ENCODE results near the gene KCNK16. TPM values are rescaled to one million over a fixed set of nuclear protein-coding genes. Genes with fewer than 3 reads are reported as not detected.

Gene KCNK16
- total and polyA plus RNA-seq, 10 donors, result not detected

DNA sequence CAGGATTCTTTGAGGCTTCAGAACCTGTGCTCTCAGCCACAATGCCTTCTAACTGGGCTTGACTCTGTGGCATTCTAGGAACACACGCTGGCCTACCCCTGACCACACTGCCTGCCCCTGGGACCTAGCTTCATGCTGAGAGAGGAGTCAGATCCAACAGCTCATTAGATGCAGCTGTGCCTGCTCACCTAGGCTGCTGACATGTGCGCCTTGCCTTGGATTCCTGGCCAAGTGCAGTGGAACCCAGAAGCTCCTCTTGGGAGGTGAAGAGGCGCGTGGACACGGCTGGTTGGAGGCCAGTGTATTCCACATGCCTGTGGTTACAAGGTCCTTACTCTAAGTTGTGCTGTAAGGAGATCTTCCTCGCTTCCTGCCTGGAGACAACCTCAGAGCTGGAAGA lies 24.7 kb upstream of the KCNK16 start:
- Histone ChIP-seq H3K36me3 (no peaks in the 10 kb centered on the region), H3K27me3 (replicated peaks in 1 of 7) (no peaks in the 10 kb centered on the region), H3K9me3 (no peaks in the 10 kb centered on the region), H3K27ac (no peak overlapping the region), H3K4me1 (peaks cover 0 to 14% (median 10%) of the 10 kb centered on the region in 6 donors), H3K4me3 (no peak overlapping the region)
- intact Hi-C loops (cut with DNase I; ENCODE audit: low total_unique reads), result no loop called here
- peak; percentile 46 for DNase-seq
- 69 to 95% (median 91%) methylated on average over 2 to 6 of the region's 6 CpGs for WGBS, 5 donors
- no peak for TF ChIP-seq POLR2A (IDR thresholded peaks at IDR 0.05)
- no peak for TF ChIP-seq POLR2AphosphoS5 (IDR thresholded peaks at IDR 0.05)
- TF ChIP-seq, protein P1, sequence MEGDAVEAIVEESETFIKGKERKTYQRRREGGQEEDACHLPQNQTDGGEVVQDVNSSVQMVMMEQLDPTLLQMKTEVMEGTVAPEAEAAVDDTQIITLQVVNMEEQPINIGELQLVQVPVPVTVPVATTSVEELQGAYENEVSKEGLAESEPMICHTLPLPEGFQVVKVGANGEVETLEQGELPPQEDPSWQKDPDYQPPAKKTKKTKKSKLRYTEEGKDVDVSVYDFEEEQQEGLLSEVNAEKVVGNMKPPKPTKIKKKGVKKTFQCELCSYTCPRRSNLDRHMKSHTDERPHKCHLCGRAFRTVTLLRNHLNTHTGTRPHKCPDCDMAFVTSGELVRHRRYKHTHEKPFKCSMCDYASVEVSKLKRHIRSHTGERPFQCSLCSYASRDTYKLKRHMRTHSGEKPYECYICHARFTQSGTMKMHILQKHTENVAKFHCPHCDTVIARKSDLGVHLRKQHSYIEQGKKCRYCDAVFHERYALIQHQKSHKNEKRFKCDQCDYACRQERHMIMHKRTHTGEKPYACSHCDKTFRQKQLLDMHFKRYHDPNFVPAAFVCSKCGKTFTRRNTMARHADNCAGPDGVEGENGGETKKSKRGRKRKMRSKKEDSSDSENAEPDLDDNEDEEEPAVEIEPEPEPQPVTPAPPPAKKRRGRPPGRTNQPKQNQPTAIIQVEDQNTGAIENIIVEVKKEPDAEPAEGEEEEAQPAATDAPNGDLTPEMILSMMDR (IDR thresholded peaks at IDR 0.05 in 8 of 11, conservative IDR thresholded peaks at IDR 0.05 in 3 of 11), result no peak

DNA sequence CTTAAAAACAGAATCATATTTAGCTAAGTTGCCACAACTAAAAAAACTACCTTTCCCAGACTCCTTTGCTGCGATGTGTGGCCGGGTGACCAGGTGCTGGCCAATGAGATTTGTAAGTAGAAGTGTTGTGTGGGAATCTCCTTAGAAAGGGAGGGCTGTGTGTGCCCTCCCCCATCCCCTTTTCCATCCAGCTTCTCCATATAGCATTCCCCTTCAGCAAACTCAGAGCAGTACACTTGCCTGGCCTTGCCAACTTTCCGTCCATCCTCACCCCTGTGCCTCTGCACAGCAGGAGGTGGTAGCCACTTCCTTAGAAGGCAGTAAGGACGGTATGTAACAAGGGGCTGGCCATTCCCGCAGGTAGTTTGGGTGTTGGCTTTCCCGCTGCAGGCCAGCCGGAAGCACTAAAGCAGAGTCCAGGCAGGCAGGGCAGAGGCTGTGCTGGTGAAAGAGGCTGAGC lies 22.3 kb upstream of the KCNK16 start:
- 80 to 88% (median 87%) methylated on average over 4 to 7 of the region's 7 CpGs for WGBS, 5 donors
- intact Hi-C loops (cut with DNase I; ENCODE audit: low total_unique reads), result no loop called here

DNA sequence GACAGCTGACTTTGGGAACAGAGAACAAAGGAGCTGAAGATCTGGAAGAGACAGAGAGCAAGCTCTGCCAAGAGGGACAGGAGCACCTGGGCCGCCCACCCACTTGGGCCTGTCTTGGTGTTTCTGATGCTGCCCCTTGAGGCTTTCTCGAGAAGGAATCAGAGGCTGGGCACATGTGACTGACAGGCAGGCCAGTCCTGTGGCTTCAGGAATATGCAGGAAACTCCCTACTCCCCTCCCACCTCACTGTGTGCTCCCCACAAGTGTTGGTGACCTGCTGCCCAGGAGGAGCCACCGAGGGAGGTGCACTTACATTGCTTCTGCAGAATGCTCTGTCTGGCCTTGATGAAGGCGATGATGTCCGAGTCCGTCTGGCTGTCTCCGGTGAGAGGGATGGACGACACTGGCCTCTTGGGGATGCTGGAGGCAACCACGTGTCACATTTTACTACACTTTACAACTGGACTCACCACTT lies 20.9 kb upstream of the KCNK16 start:
- Histone ChIP-seq H3K27me3 (replicated peaks in 1 of 7) (peaks cover 0 to 16% (median 0%) of the 10 kb centered on the region in 7 donors), H3K27ac (peak overlapping the region in 6 of 8 donors; percentile 23 to 68 (median 61)), H3K4me3 (no peak overlapping the region), H3K36me3 (no peaks in the 10 kb centered on the region), H3K9me3 (no peaks in the 10 kb centered on the region), H3K4me1 (peaks cover 14 to 52% (median 32%) of the 10 kb centered on the region in 6 donors)
- peak; percentile 76 for DNase-seq
- 80 to 88% (median 83%) methylated on average over 9 of the region's 9 CpGs for WGBS, 5 donors
- intact Hi-C loops (cut with DNase I; ENCODE audit: low total_unique reads), result no loop called here
- no peak for TF ChIP-seq POLR2A (IDR thresholded peaks at IDR 0.05)
- no peak for TF ChIP-seq POLR2AphosphoS5 (IDR thresholded peaks at IDR 0.05)
- TF ChIP-seq, protein P1 (IDR thresholded peaks at IDR 0.05 in 8 of 11, conservative IDR thresholded peaks at IDR 0.05 in 3 of 11), result no peak

More for the DNA sequence above, 22.3 kb upstream of the KCNK16 start:
- DNase-seq, result peak; percentile 52
- no peaks in the 10 kb centered on the region for H3K36me3 ChIP-seq
- H3K27me3 ChIP-seq (replicated peaks in 1 of 7), result peaks cover 0 to 3% (median 0%) of the 10 kb centered on the region in 7 donors
- no peak overlapping the region for H3K4me3 ChIP-seq
- H3K4me1 ChIP-seq, result peaks cover 9 to 38% (median 20%) of the 10 kb centered on the region in 6 donors
- no peak overlapping the region for H3K27ac ChIP-seq
- TF ChIP-seq, protein P1 (IDR thresholded peaks at IDR 0.05 in 8 of 11, conservative IDR thresholded peaks at IDR 0.05 in 3 of 11), result no peak
- TF ChIP-seq POLR2A (IDR thresholded peaks at IDR 0.05) (no peak), POLR2AphosphoS5 (IDR thresholded peaks at IDR 0.05) (no peak)
- H3K9me3 ChIP-seq, result no peaks in the 10 kb centered on the region

DNA sequence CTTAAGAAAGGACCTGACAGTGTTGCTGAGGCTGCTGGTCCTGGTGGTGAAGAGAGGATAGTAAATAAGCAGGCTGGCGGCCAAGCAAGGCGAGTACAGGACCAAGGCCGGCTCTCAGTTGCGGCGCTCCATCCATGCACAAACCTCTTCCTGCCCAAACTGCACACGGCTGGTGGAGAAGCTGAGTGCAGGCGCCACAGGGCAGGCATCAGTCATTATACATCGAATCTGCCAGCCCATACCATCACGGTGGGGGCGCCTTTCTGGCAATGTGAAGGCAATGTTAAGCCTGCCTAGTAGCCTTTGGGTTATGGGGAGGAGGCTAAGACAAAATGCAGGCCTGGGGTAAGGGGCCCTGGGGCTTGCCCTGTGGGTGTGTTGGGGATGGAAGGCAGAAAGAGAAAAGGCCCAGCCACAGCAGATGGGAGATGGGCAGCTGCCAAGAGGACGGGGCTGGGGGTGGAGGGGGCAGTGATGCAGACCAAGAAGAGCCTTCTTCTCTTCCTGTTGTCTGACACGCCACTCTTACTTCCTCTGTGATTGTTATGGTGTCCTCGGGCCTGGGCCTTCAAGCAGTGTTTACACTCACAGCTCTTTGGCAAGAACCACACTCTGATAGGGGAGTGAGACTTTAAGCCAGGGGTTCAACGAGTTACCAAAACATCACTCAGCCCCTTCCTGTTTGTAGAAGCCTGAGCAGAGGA lies 20.3 kb upstream of the KCNK16 start:
- Histone ChIP-seq H3K4me1 (peaks cover 14 to 57% (median 34%) of the 10 kb centered on the region in 6 donors), H3K27ac (peak overlapping the region in 6 of 8 donors; percentile 23 to 68 (median 61))
- TF ChIP-seq, protein P1 (IDR thresholded peaks at IDR 0.05 in 8 of 11, conservative IDR thresholded peaks at IDR 0.05 in 3 of 11), result no peak
- peak in 1 of 3 donors; percentile 20 for TF ChIP-seq POLR2AphosphoS5 (IDR thresholded peaks at IDR 0.05)

More for the DNA sequence above, 20.3 kb upstream of the KCNK16 start:
- no peaks in the 10 kb centered on the region for H3K36me3 ChIP-seq
- WGBS, 5 donors, result 35 to 44% (median 41%) methylated on average over 14 of the region's 14 CpGs
- peak; percentile 85 for DNase-seq
- intact Hi-C loops (cut with DNase I; ENCODE audit: low total_unique reads), result no loop called here
- H3K4me3 ChIP-seq, result no peak overlapping the region
- H3K9me3 ChIP-seq, result no peaks in the 10 kb centered on the region
- H3K27me3 ChIP-seq (replicated peaks in 1 of 7), result peaks cover 0 to 16% (median 0%) of the 10 kb centered on the region in 7 donors
